PC-9 (cell line): Measurements from ENCODE around the gene FHL3.

Experiments
- CTCF ChIP-seq: fragments of 200-600 bp; sonication (generic); conservative IDR thresholded peaks from 2 replicates; pipeline ENCODE4 v1.6.1; 2017; ENCODE audit warnings: mixed run types, antibody characterized with exemption, mild to moderate bottlenecking, moderate library complexity
- EZH2 ChIP-seq: fragments of 200-600 bp; sonication (generic); IDR thresholded peaks from 2 replicates; pipeline ENCODE4 v1.8.0; 2017; ENCODE audit warnings: antibody characterized with exemption, low read depth

- TF ChIP-seq EZH2 (no peak), CTCF (no peak)
Observed at GRCh38 chr1:37989361-37989930, 15.9 kb downstream of the FHL3 start.
